Cardiac fibroblast (primary cell): ENCODE data around the gene CD300C.

Experiments
- DNase-seq, 2 donors: peaks; one replicate each; pipeline versions ENCODE4 v3.0.0 to v3.0.0-alpha.2; 2010; ENCODE audit warnings: low read depth in 2 of 2
- H3K4me3 ChIP-seq, 2 donors: replicated peaks in 1 of 2; 1 replicate in 1 of 2; 2 replicates in 1 of 2; pipeline ENCODE4 v1.5.1; 2011; ENCODE audit warnings: low read depth in 2 of 2, low read length in 2 of 2, mild to moderate bottlenecking in 2 of 2, moderate library complexity in 1 of 2
- CTCF ChIP-seq: IDR thresholded peaks from one replicate; pipeline ENCODE4 v1.5.1; 2011; ENCODE audit warnings: low read depth, mild to moderate bottlenecking, low read length, inconsistent platforms

CD300C gene

GRCh38 chr17:74543406-74543805 is 2.5 kb downstream of the CD300C start:
- no peak overlapping the region for H3K4me3 ChIP-seq
- TF ChIP-seq CTCF = no peak

GRCh38 chr17:74542727-74543383 is 3.1 kb downstream of the CD300C start:
- H3K4me3 ChIP-seq = no peak overlapping the region
- no peak for TF ChIP-seq CTCF
- no peak for DNase-seq

More at GRCh38 chr17:74543406-74543805, 2.5 kb downstream of the CD300C start:
- DNase-seq = no peak

GRCh38 chr17:74542166-74542565 is 3.7 kb downstream of the CD300C start:
- TF ChIP-seq CTCF = no peak
- no peak overlapping the region for H3K4me3 ChIP-seq
- DNase-seq = no peak

- no peak for DNase-seq
- no peak for TF ChIP-seq CTCF
- H3K4me3 ChIP-seq = no peak overlapping the region
Observed at GRCh38 chr17:74541176-74542111, 4.5 kb downstream of the CD300C start.

GRCh38 chr17:74539281-74539820 is 6.6 kb downstream of the CD300C start:
- DNase-seq = no peak
- no peak for TF ChIP-seq CTCF
- no peak overlapping the region for H3K4me3 ChIP-seq

GRCh38 chr17:74536890-74537289 is 9.0 kb downstream of the CD300C start:
- TF ChIP-seq CTCF = no peak
- no peak overlapping the region for H3K4me3 ChIP-seq
- no peak for DNase-seq
